ENCODE measurements around the gene POLDIP2. TPM values are rescaled to one million over a fixed set of nuclear protein-coding genes. Genes with fewer than 3 reads are reported as not detected.

POLDIP2 gene
- total and polyA plus RNA-seq, 2 donors (not counting 3 experiments of a cell fraction or from before 2014, with no cell fraction given) = 82.6 to 85.2 TPM

- Histone ChIP-seq H3K9me3 (replicated peaks; ENCODE audit: control insufficient read depth, insufficient read depth, low read length) (no peaks in the 10 kb centered on the region), H3K4me3 (replicated peaks in 1 of 3; ENCODE audit: insufficient read depth in 1 of 3, low read depth in 1 of 3, low read length in 3 of 3) (no peak overlapping the region), H3K9me1 (replicated peaks; ENCODE audit: control insufficient read depth, extremely low read depth, insufficient read depth, low read length) (no peaks in the 10 kb centered on the region), H3K36me3 (ENCODE audit: control insufficient read depth in 2 of 2, extremely low read depth in 1 of 2, insufficient read depth in 2 of 2, low read length in 2 of 2) (no peaks in the 10 kb centered on the region), H3K79me2 (ENCODE audit: control insufficient read depth, insufficient read depth, low read length) (no peaks in the 10 kb centered on the region), H3K4me1 (ENCODE audit: control insufficient read depth, extremely low read depth, insufficient read depth, low read length) (peaks cover 6% of the 10 kb centered on the region), H3K4me2 (ENCODE audit: insufficient read depth, low read length) (no peak overlapping the region), H3K27me3 (ENCODE audit: control insufficient read depth in 2 of 2, insufficient read depth in 2 of 2, low read length in 2 of 2) (no peaks in the 10 kb centered on the region), H2AFZ (ENCODE audit: low read depth, low read length) (no peak overlapping the region), H4K20me1 (replicated peaks; ENCODE audit: control insufficient read depth, extremely low read depth, insufficient read depth, low read length) (no peaks in the 10 kb centered on the region), H3K27ac (ENCODE audit: insufficient read depth, low read depth, low read length) (no peak overlapping the region), H3K9ac (replicated peaks; ENCODE audit: extremely low read depth, insufficient read depth, low read length) (no peak overlapping the region)
- intact Hi-C loops (cut with micrococcal nuclease) = no loop called here
- FAIRE-seq (no peak), DNase-seq (ENCODE audit: low read depth, low spot score) (no peak)
- TF ChIP-seq POLR2AphosphoS5 (IDR thresholded peaks at IDR 0.05; ENCODE audit: insufficient read depth, low read depth, low read length) (no peak), EZH2 (IDR thresholded peaks at IDR 0.05; ENCODE audit: borderline replicate concordance, low read depth, low read length, severe bottlenecking) (no peak), POLR2A (IDR thresholded peaks at IDR 0.05; ENCODE audit: low read depth, low read length) (no peak), MAX (IDR thresholded peaks at IDR 0.05; ENCODE audit: insufficient read depth, insufficient read length) (no peak), MYC (IDR thresholded peaks at IDR 0.05; ENCODE audit: low read depth, low read length) (no peak), GATA2 (IDR thresholded peaks at IDR 0.05; ENCODE audit: insufficient read depth, insufficient read length, low read depth, low read length) (no peak), FOS (IDR thresholded peaks at IDR 0.05; ENCODE audit: borderline replicate concordance, insufficient read depth, low read length) (no peak), JUN (IDR thresholded peaks at IDR 0.05; ENCODE audit: borderline replicate concordance, insufficient read depth, insufficient read length, low read depth) (no peak), CTCF (IDR thresholded peaks at IDR 0.05; ENCODE audit: extremely low read depth in 1 of 2, insufficient read depth in 1 of 2, low read depth in 1 of 2, low read length in 2 of 2) (no peak)
- dilution Hi-C loops (cut with MboI; ENCODE audit: extremely low pct_ligation_motif_present, low sequenced_read_pairs) = no loop called here
- POLR2A ChIA-PET = interaction anchor here (0.6 kb wide), 1 partner anchor 26 kb away, joined by 5 read pairs; no protein-coding TSS in a partner anchor
- no TSS peak for BruUV-seq (replicated peaks)
- CTCF ChIA-PET = interaction anchor here (2.8 kb wide), 1 partner anchor 17 kb away, joined by 15 read pairs; no protein-coding TSS in a partner anchor
Observed at GRCh38 chr17:28399808-28400207, 42.5 kb upstream of the POLDIP2 start.

All from endothelial cell of umbilical vein (primary cell).